ENCODE data around the gene PAX3.

DNA sequence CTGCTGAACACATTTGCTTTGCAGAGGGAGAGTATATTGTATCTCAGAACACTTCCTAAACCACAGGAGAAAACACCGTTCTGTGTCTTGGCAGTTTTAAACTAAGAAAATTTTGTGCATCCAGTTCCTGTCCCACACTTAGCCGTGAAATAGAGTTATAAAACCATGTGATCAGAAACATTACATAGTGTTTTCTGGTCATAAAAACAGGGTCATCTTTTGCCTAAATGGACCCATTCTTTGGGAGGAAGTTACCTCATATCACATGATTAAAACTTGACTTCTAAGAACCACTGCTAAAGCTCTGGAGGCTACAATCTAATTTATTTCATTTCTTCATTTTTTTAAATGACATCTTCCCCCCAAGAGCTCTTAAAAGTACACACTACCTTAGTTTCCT, 138.7 kb downstream of the PAX3 start:
- TF ChIP-seq, protein P1, sequence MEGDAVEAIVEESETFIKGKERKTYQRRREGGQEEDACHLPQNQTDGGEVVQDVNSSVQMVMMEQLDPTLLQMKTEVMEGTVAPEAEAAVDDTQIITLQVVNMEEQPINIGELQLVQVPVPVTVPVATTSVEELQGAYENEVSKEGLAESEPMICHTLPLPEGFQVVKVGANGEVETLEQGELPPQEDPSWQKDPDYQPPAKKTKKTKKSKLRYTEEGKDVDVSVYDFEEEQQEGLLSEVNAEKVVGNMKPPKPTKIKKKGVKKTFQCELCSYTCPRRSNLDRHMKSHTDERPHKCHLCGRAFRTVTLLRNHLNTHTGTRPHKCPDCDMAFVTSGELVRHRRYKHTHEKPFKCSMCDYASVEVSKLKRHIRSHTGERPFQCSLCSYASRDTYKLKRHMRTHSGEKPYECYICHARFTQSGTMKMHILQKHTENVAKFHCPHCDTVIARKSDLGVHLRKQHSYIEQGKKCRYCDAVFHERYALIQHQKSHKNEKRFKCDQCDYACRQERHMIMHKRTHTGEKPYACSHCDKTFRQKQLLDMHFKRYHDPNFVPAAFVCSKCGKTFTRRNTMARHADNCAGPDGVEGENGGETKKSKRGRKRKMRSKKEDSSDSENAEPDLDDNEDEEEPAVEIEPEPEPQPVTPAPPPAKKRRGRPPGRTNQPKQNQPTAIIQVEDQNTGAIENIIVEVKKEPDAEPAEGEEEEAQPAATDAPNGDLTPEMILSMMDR (IDR thresholded peaks at IDR 0.05; ENCODE audit: low read length) = no peak
- TF ChIP-seq EZH2phosphoT487 (IDR thresholded peaks at IDR 0.05; ENCODE audit: low read length) = no peak

Measured in MM.1S (cell line).